Neural cell (in vitro differentiated cells): Measurements from ENCODE around the gene C1QTNF1. TPM values are rescaled to one million over a fixed set of nuclear protein-coding genes. Genes with fewer than 3 reads are reported as not detected.

ENCODE experiments used
- H2AFZ ChIP-seq: fragments of 200-600, 300-800 bp; sonication (generic), shearing (Covaris generic); 2 replicates; pipeline ENCODE4 v1.6.0; 2014; ENCODE audit warnings: low read depth, mild to moderate bottlenecking, antibody characterized with exemption, low read length, moderate library complexity
- H3F3A ChIP-seq: fragments of 200-600 bp; shearing (Covaris generic); 2 replicates; pipeline ENCODE4 v1.6.1; 2016; ENCODE audit warnings: mild to moderate bottlenecking, moderate library complexity, mixed read lengths, antibody characterized with exemption, low read length; ENCODE audit not compliant: insufficient read depth, poor library complexity, severe bottlenecking
- H3K27ac ChIP-seq: fragments of 200-600, 300-800 bp; sonication (generic), shearing (Covaris generic); 2 replicates; pipeline ENCODE4 v1.5.1; 2014; ENCODE audit warnings: mild to moderate bottlenecking, low read length, moderate library complexity
- H3K27me3 ChIP-seq: fragments of 300-800, 200-600 bp; sonication (generic), shearing (Covaris generic); 2 replicates; pipeline ENCODE4 v1.6.0; 2014; ENCODE audit warnings: mild to moderate bottlenecking, low read depth, low read length, moderate library complexity; ENCODE audit not compliant: insufficient read depth
- H3K36me3 ChIP-seq: fragments of 300-800, 200-600 bp; sonication (generic), shearing (Covaris generic); 2 replicates; pipeline ENCODE4 v1.5.1; 2014; ENCODE audit warnings: mild to moderate bottlenecking, antibody characterized with exemption, low read length, moderate library complexity; ENCODE audit not compliant: insufficient read depth
- H3K4me2 ChIP-seq: fragments of 300-800, 200-600 bp; sonication (generic), shearing (Covaris generic); 2 replicates; pipeline ENCODE4 v1.6.0; 2014; ENCODE audit warnings: mild to moderate bottlenecking, low read length
- H3K4me3 ChIP-seq: fragments of 300-800, 200-600 bp; sonication (generic), shearing (Covaris generic); 2 replicates; pipeline ENCODE4 v1.5.1; 2014; ENCODE audit warnings: mild to moderate bottlenecking, low read length, moderate library complexity
- H3K79me2 ChIP-seq: fragments of 200-600 bp; shearing (Covaris generic); replicated peaks from 2 replicates; pipeline ENCODE4 v1.6.0; 2014; ENCODE audit warnings: mild to moderate bottlenecking, low read length, moderate library complexity; ENCODE audit not compliant: insufficient read depth
- H3K9ac ChIP-seq: fragments of 300-800, 200-600 bp; sonication (generic), shearing (Covaris generic); 2 replicates; pipeline ENCODE4 v1.6.1; 2016; ENCODE audit warnings: mild to moderate bottlenecking, low read length, mixed read lengths
- H3K9me2 ChIP-seq: fragments of 200-600 bp; shearing (Covaris generic); 2 replicates; pipeline ENCODE4 v1.6.1; 2016; ENCODE audit warnings: mild to moderate bottlenecking, low read length, mixed read lengths; ENCODE audit not compliant: insufficient read depth
- H3K9me3 ChIP-seq: fragments of 200-600, 300-800 bp; sonication (generic), shearing (Covaris generic); 2 replicates; pipeline ENCODE4 v1.6.1; 2016; ENCODE audit warnings: mild to moderate bottlenecking, mixed run types, low read length, moderate library complexity, mixed read lengths
- H4K20me1 ChIP-seq: fragments of 200-600 bp; shearing (Covaris generic); 2 replicates; pipeline ENCODE4 v1.6.1; 2016; ENCODE audit warnings: mild to moderate bottlenecking, mixed run types; ENCODE audit not compliant: insufficient read depth
- CTCF ChIP-seq: fragments of 450-650 bp; IDR thresholded peaks from 2 replicates; pipeline ENCODE4 v1.5.1; 2014; ENCODE audit warnings: antibody characterized with exemption, mild to moderate bottlenecking, moderate library complexity; ENCODE audit not compliant: poor library complexity, severe bottlenecking
- EP300 ChIP-seq: fragments of 450-650 bp; conservative IDR thresholded peaks from 2 replicates; pipeline ENCODE4 v1.6.1; 2014; ENCODE audit warnings: antibody characterized with exemption, mild to moderate bottlenecking, moderate library complexity; ENCODE audit not compliant: poor library complexity, severe bottlenecking
- EZH2 ChIP-seq: fragments of 200-600, 300-800 bp; shearing (Covaris generic), sonication (generic); IDR thresholded peaks from 2 replicates; pipeline ENCODE4 v1.6.1; 2014; ENCODE audit warnings: antibody characterized with exemption, low read length, borderline replicate concordance, mild to moderate bottlenecking; ENCODE audit not compliant: insufficient read depth, poor library complexity, severe bottlenecking
- MXI1 ChIP-seq: fragments of 450-650 bp; conservative IDR thresholded peaks from 2 replicates; pipeline ENCODE4 v1.6.1; 2014; ENCODE audit warnings: antibody characterized with exemption, mild to moderate bottlenecking; ENCODE audit not compliant: poor library complexity, severe bottlenecking
- POLR2AphosphoS5 ChIP-seq: IDR thresholded peaks from 2 replicates; pipeline ENCODE4 v1.6.1; 2012
- RAD21 ChIP-seq: fragments of 450-650 bp; conservative IDR thresholded peaks from 2 replicates; pipeline ENCODE4 v1.6.1; 2014; ENCODE audit warnings: antibody characterized with exemption, mild to moderate bottlenecking, moderate library complexity
- SMC3 ChIP-seq: fragments of 450-650 bp; conservative IDR thresholded peaks from 2 replicates; pipeline ENCODE4 v1.6.1; 2014; ENCODE audit warnings: antibody characterized with exemption, mild to moderate bottlenecking, moderate library complexity; ENCODE audit not compliant: poor library complexity
- TAF1 ChIP-seq: IDR thresholded peaks from 2 replicates; pipeline ENCODE4 v1.6.1; 2012; ENCODE audit warnings: low read depth
- polyA plus RNA-seq: library from polyadenylated mRNA; depleted of rRNA; stranded (reverse); fragments of >200 nt; gene quantifications from 2 replicates; pipeline ENCODE4 v1.2.3, GENCODE V29; 2014
- TF ChIP-seq, protein P1 (sequence below): IDR thresholded peaks from 2 replicates; pipeline ENCODE4 v1.6.1; 2012; ENCODE audit warnings: borderline replicate concordance

Gene C1QTNF1
- polyA plus RNA-seq, 1 donor from 2014 or later: 0.16 TPM

DNA sequence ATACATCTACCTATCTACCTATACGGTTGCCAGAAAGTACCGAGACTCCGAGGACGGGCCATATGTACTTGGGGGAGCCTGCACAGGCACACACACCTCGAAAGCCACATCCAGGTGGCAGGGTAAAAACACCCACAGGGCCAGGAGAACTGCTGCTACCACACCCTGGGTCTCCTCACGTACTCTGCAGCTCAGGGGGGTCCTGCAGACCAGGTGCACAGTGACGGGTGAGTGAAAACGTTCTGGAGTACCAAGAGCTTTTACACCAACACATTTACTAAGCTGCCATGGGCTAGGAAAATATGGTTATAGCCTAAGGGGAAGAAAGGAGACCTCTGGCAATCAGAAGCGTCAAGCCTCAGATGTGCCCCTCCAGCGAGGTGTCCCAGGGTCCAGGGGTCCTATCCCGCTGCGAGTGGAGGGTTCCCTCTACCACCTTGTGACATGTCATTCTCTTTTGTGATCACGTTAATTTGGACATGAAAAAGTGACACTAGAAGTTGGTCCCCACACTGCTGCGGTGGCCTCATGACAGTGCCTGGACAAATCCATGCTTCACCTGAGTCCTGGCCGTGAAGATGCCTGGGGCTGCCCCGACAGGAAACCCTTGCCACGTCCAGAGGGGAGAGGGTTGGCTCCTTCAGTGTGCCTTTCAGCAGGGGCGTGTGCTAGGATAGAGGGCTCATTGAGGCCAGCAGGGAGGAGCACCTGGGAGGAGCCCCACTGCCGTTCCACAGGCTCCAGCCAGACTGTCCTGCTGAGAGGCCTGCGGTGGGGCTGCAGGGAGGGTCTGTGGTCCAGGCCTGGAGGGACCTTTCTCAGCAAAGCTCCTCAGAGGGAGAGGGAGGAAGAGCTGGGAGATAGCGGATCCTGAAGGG is 16.2 kb upstream of the C1QTNF1 start:
- Histone ChIP-seq H3K27me3 (no peaks in the 10 kb centered on the region), H3K9ac (no peak overlapping the region), H3K36me3 (no peaks in the 10 kb centered on the region), H4K20me1 (no peaks in the 10 kb centered on the region), H3K9me2 (no peaks in the 10 kb centered on the region), H3K79me2 (peaks cover 21% of the 10 kb centered on the region), H3K4me2 (no peak overlapping the region), H3K4me3 (peak overlapping the region; percentile 93), H3K27ac (no peak overlapping the region), H2AFZ (no peak overlapping the region), H3F3A (no peaks in the 10 kb centered on the region), H3K9me3 (no peaks in the 10 kb centered on the region)
- no peak for TF ChIP-seq MXI1
- TF ChIP-seq EP300: no peak
- no peak for TF ChIP-seq EZH2
- TF ChIP-seq CTCF: no peak
- TF ChIP-seq SMC3: no peak
- no peak for TF ChIP-seq RAD21
- TF ChIP-seq POLR2AphosphoS5: no peak
- TF ChIP-seq, protein P1, sequence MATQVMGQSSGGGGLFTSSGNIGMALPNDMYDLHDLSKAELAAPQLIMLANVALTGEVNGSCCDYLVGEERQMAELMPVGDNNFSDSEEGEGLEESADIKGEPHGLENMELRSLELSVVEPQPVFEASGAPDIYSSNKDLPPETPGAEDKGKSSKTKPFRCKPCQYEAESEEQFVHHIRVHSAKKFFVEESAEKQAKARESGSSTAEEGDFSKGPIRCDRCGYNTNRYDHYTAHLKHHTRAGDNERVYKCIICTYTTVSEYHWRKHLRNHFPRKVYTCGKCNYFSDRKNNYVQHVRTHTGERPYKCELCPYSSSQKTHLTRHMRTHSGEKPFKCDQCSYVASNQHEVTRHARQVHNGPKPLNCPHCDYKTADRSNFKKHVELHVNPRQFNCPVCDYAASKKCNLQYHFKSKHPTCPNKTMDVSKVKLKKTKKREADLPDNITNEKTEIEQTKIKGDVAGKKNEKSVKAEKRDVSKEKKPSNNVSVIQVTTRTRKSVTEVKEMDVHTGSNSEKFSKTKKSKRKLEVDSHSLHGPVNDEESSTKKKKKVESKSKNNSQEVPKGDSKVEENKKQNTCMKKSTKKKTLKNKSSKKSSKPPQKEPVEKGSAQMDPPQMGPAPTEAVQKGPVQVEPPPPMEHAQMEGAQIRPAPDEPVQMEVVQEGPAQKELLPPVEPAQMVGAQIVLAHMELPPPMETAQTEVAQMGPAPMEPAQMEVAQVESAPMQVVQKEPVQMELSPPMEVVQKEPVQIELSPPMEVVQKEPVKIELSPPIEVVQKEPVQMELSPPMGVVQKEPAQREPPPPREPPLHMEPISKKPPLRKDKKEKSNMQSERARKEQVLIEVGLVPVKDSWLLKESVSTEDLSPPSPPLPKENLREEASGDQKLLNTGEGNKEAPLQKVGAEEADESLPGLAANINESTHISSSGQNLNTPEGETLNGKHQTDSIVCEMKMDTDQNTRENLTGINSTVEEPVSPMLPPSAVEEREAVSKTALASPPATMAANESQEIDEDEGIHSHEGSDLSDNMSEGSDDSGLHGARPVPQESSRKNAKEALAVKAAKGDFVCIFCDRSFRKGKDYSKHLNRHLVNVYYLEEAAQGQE: no peak
- TF ChIP-seq TAF1: no peak

DNA sequence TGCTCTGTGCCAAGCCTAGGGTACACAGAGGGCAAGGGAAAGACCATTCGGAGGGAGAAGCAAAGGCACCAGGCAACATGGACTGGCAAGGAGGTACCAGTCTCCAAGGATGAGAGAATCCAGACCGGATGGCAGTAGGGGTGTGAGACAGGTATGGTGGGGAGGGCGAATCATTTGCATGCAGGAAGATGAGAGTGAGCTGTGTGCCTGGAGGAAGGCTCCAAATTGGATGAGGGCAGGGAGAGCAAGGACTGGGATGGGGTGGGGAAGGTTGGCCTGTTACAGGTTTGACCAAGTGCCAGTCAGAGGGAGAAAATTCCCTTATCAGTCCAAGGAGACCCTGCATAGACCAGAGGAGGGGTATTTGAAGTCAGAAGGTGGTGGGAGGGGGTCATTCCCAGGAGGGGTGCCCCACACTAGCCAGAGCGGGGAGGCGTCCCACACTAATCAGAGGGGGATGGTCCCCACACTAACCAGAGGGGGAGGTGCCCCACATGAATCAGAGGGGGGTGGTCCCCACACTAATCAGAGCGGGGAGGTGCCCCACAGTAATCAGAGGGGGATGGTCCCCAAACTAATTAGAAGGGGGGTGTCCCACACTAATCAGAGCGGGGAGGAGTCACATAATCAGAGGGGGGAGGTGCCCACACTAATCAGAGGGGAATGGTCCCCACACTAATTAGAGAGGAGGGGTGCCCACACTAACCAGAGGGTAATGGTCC is 15.1 kb upstream of the C1QTNF1 start:
- H3K27me3 ChIP-seq: no peaks in the 10 kb centered on the region
- no peaks in the 10 kb centered on the region for H3K36me3 ChIP-seq
- peaks cover 21% of the 10 kb centered on the region for H3K79me2 ChIP-seq
- peak overlapping the region; percentile 69 for H3K4me2 ChIP-seq
- H3K27ac ChIP-seq: no peak overlapping the region
- no peaks in the 10 kb centered on the region for H4K20me1 ChIP-seq
- H3K9me3 ChIP-seq: no peaks in the 10 kb centered on the region
- peak overlapping the region; percentile 82 for H3K9ac ChIP-seq
- peak overlapping the region; percentile 93 for H3K4me3 ChIP-seq
- no peaks in the 10 kb centered on the region for H3F3A ChIP-seq
- TF ChIP-seq, protein P1: no peak
- TF ChIP-seq EZH2: no peak
- no peak for TF ChIP-seq SMC3
- TF ChIP-seq CTCF: no peak
- no peak for TF ChIP-seq RAD21
- no peak for TF ChIP-seq EP300
- TF ChIP-seq MXI1: no peak
- TF ChIP-seq POLR2AphosphoS5: no peak
- H3K9me2 ChIP-seq: no peaks in the 10 kb centered on the region
- H2AFZ ChIP-seq: no peak overlapping the region
